ENCODE measurements around the gene DACT2.

DACT2 gene

DNA sequence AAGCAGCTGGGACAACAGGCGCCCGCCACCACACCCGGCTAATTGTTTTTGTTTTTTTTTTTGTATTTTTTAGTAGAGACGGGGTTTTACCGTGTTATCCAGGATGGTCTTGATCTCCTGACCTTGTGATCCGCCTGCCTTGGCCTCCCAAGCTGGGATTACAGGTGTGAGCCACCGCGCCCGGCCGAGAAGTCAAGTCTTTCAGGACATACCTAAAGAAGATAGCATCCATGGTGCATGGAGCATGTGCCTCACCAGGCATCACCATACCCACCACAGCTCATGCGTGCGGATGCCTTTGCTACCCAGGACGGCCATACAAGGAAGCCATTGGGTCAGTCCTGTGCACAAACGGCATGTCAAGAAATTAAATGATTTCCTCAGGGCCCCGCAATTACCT, 60.8 kb downstream of the DACT2 start:
- DNase-seq (ENCODE audit: extremely low read depth, low read depth), result no peak
- TF ChIP-seq, protein P1, sequence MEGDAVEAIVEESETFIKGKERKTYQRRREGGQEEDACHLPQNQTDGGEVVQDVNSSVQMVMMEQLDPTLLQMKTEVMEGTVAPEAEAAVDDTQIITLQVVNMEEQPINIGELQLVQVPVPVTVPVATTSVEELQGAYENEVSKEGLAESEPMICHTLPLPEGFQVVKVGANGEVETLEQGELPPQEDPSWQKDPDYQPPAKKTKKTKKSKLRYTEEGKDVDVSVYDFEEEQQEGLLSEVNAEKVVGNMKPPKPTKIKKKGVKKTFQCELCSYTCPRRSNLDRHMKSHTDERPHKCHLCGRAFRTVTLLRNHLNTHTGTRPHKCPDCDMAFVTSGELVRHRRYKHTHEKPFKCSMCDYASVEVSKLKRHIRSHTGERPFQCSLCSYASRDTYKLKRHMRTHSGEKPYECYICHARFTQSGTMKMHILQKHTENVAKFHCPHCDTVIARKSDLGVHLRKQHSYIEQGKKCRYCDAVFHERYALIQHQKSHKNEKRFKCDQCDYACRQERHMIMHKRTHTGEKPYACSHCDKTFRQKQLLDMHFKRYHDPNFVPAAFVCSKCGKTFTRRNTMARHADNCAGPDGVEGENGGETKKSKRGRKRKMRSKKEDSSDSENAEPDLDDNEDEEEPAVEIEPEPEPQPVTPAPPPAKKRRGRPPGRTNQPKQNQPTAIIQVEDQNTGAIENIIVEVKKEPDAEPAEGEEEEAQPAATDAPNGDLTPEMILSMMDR (IDR thresholded peaks at IDR 0.05; ENCODE audit: low read depth, low read length), result no peak

DNA sequence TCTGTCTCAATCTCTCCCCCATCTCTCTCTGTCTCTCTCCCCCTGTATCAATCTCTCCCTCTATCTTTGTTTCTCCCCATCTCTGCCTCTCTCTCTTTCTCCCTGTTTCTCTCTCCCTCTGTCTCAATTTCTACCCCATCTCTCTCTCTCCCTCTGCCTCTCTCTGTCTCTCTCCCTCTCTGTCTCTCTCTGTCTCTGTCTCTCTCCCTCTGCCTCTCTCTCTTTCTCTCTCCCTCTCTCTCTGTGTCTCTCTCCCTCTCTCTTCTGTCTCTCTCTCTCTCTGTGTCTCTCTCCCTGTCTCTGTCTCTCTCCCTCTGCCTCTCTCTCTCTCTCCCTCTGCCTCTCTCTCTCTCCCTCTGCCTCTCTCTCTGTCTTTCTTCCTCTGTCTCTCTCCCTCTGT, 62.6 kb downstream of the DACT2 start:
- TF ChIP-seq, protein P1 (IDR thresholded peaks at IDR 0.05; ENCODE audit: low read depth, low read length), result no peak
- no peak for DNase-seq (ENCODE audit: extremely low read depth, low read depth)

Measured in AG09319 (cell line).